GM18508 (cell line): ENCODE measurements around the gene ST14.

ENCODE experiments used
- ATAC-seq: cut with Tn5 transposase; IDR thresholded peaks from one replicate; pipeline ENCODE4 v1.9.1; 2021; ENCODE audit warnings: moderate number of reproducible peaks; ENCODE audit not compliant: insufficient read depth, unreplicated experiment

The ST14 gene

DNA sequence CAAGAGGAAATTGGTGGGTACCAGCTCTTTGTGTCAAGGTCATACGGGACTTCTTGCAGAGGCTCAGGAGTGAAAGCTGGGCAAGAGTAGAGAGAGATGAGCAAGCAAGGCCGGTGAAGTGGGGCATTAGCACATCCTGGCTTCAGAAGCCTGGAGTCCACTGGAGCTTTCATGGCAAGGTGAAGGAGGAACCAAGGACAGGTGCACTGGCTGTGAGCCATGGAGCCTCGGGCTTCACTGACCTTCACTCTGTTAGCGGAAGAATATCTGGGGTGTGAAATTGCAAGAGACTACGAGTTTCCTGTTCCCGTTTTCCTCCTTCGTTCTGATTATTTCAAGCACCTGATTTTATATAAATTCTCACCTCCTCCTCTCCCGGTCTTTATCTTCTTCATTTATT, 25.9 kb upstream of the ST14 start:
- no peak for ATAC-seq

- ATAC-seq, result no peak
Observed at GRCh38 chr11:130136107-130136506, 23.5 kb upstream of the ST14 start.

GRCh38 chr11:130137999-130138398, 21.6 kb upstream of the ST14 start:
- ATAC-seq, result no peak

DNA sequence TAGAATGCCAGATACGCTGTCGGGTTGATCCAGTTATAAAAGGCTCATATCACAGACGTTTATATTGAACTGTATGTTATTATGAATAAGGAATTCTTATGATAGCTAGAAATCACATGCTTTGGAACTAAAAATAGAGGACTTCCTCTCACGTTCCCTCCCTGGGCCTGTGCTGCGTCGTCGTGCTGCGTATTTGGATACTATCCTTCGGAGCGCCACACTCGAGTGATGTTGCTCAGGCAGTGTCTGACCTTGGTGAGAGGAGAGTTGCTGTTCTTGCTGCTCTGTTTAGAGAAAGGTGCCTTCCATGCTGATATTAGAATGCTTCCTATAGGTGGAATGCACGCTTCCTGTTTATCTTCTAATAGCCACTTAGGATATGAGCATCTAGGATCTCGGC, 20.2 kb upstream of the ST14 start:
- no peak for ATAC-seq

DNA sequence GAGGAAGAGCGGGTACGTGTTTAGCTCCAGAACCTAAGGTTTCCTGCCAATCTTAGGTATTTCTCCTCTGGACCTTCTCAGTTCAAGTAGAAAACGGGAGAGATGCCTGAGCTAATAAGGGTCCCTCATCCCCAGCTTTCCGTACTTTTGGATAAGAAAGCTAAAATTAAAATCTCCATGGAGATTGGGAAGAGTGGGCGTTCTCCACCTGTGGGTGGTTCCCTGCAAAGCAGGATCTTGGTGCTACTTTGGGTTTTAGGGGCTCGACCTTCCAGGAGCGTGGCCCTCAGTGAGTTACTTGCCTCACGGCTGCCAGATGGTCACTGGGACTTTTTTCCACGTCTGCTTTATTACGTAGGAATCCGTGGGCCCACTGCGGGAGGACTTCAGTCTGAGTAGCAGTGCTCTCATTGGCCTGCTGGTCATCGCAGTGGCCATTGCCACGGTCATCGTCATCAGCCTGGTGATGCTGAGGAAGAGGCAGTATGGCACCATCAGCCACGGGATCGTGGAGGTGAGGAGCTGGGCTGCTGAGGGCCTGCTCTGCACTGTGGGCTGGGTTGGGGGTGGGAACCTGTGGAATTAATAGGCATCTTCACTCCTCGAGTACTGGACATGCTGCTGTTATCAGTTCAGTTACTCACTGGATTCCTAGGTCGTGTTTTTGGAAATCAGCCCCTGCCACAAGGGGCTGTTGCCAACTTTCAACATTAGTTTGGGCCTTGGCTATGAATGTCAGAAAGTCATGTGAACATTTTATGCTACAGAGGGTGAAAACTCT, 17.8 kb upstream of the ST14 start:
- no peak for ATAC-seq

GRCh38 chr11:130144141-130144540, 15.4 kb upstream of the ST14 start:
- no peak for ATAC-seq

DNA sequence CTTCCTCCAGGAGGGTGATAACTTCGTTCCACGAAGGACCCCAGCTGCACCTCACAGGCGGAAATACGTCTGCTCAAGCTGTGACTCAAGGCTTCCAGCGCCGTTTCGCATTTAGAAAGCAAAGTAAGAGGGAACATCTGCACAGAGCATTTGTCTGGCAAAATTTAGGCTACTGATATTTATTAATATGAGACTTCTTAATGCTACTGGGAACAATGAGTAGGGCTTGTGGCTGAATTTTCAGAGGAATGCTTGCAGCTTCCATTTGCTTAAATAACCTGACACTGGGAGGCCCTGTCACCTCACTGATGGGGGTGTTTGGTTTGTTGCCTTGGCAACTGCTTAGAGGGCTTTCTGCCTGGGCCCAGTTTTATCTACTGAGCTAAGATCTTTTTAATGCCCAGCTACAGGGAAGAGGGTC, 14.7 kb upstream of the ST14 start:
- ATAC-seq, result no peak

- no peak for ATAC-seq
Observed at GRCh38 chr11:130145311-130145812, 14.2 kb upstream of the ST14 start.

- ATAC-seq, result no peak
Observed at GRCh38 chr11:130145975-130146776, 13.4 kb upstream of the ST14 start.

DNA sequence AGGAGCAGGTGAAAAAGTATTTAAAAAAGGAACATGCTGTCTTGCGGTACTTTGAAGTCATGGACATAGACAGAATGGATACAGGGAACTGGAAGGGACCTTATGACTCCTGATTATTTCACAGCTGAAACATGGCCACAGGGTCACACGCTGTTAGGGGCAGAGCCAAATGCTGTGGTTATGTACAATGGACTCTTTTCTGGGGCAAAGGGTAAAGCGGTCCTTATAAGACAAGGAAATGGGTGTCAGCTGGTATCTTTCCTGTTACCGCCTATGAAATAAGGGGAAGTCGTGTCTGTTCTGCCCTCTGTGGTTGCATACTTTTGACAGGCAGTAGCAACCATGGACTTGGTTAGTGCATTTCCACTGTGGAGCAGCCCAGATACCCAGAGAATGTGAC, 12.8 kb upstream of the ST14 start:
- ATAC-seq, result no peak

DNA sequence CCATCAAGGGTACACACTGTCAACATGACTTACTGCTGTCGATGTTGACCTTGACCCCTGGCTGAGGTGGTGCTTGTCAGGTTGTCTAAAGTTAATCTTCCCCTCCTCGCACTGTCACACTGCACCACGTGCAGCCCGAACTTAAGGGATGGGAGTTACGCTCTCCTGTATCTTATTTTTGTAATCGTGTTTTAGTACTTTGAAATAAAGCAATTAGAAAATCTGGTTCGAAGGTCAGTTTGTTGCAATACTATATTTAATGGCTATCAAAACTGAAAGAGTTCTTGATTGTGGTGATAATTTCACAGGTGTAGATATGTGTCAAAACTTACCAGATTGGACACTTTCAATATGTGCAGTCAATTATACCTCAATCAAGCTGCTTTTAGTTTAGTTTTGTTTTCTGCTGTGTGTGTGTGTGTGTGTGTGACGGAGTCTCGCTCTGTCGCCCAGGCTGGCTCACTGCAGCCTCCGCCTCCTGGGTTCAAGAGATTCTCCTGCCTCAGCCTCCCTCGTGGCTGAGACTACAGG, 10.7 kb upstream of the ST14 start:
- ATAC-seq, result no peak

DNA sequence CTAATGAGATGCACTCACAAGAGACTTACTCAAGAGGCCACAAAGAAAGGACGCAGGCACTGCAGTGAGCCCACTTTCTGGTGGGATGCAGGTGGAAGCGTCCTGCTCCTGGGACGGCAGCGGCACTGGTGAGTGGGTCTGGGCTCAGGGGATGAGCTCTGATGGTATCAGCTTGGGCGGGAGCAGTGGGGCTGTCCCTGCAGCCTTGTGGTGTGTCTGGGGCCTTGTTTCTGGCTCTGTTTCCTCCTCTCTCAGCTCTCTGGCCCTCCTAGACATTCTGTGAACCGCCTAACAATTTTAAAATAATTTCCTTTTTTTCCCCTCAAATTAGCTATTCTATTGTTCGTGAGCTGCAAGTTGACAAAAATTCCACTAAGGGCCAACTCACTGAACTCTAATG, 8.8 kb upstream of the ST14 start:
- ATAC-seq, result no peak

GRCh38 chr11:130151196-130151595, 8.4 kb upstream of the ST14 start:
- no peak for ATAC-seq

GRCh38 chr11:130156108-130157022, 3.2 kb upstream of the ST14 start:
- ATAC-seq, result no peak

GRCh38 chr11:130157101-130157500, 2.5 kb upstream of the ST14 start:
- no peak for ATAC-seq

- ATAC-seq, result no peak
Observed at GRCh38 chr11:130157840-130158239, 1.7 kb upstream of the ST14 start.

- ATAC-seq, result no peak
Observed at GRCh38 chr11:130159139-130159538, 443 bp upstream of the ST14 start.

DNA sequence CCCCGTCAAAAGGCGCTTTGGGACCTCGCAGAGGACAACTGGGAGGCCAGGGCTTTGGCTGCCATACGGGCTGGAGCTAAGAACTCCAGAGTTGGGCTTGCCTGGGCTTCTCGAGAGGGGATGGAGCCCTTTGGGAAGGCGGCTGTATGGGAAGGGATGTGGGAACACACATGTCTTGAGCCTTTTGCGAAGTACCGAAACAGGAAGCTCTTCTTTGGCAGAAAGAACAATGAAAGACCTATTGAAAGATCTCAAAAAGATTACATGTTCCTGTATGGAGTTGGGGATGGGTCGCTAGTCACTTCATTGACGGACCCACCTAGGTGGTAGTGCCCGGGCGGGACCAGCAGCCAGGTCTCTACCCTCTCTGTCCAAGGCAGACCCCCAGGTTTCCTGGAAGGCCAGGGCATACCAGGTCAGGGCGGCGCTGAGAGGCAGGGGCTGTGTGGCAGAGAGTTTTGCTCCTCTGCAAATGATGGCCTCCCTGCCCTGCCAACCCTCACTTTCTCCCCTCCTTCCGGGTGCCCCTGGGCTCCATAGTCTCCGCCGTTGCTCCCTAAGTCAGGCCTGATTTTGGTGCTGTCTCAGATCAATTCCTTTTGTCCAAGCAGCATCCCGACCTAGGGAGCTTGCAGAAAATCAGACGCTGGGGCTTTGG, 1.0 kb downstream of the ST14 start:
- ATAC-seq, result no peak

- ATAC-seq, result no peak
Observed at GRCh38 chr11:130161441-130162145, 2.0 kb downstream of the ST14 start.
